Memory B cell (primary cell): ENCODE measurements around the gene BACH2.
"Not testable (repeated sequence)": the region's sequence is repeated elsewhere in the genome, so short reads cannot be mapped to it uniquely, and the experiment has no call there.

ENCODE experiments used
- ATAC-seq: fragments of 150-1000 bp; cut with Tn5 transposase; 2 replicates; pipeline ENCODE4 v1.10.0; 2021; ENCODE audit warnings: low read depth, mild to moderate bottlenecking, moderate library complexity
- DNase-seq, 2 donors: peaks; one replicate each; pipeline ENCODE4 v3.0.0; 2022; ENCODE audit warnings: low spot score in 2 of 2
- H3K27ac Mint-ChIP-seq: one replicate; pipeline ENCODE4 v1.8.0; 2022; ENCODE audit warnings: mild to moderate bottlenecking, moderate library complexity, mixed read lengths
- H3K27me3 Mint-ChIP-seq: one replicate; pipeline ENCODE4 v1.8.0; 2022; ENCODE audit warnings: mixed read lengths
- H3K36me3 Mint-ChIP-seq: one replicate; pipeline ENCODE4 v1.8.0; 2022; ENCODE audit warnings: mild to moderate bottlenecking, mixed read lengths
- H3K4me1 Mint-ChIP-seq: one replicate; pipeline ENCODE4 v1.8.0; 2022; ENCODE audit warnings: mixed read lengths
- H3K4me3 Mint-ChIP-seq: one replicate; pipeline ENCODE4 v1.8.0; 2022; ENCODE audit warnings: mild to moderate bottlenecking, moderate library complexity, mixed read lengths
- H3K9me3 Mint-ChIP-seq: one replicate; pipeline ENCODE4 v1.8.0; 2022; ENCODE audit warnings: mixed read lengths

Gene BACH2

GRCh38 chr6:90062051-90062450, 234.6 kb downstream of the BACH2 start:
- Mint-ChIP-seq H3K9me3 (no peaks in the 10 kb centered on the region), H3K4me3 (no peak overlapping the region), H3K36me3 (peaks cover 37% of the 10 kb centered on the region), H3K4me1 (peaks cover 26% of the 10 kb centered on the region), H3K27ac (no peak overlapping the region), H3K27me3 (no peaks in the 10 kb centered on the region)
- no peak for DNase-seq
- no peak for ATAC-seq

- ATAC-seq, H3K9me3 Mint-ChIP-seq, H3K4me3 Mint-ChIP-seq, H3K27ac Mint-ChIP-seq, DNase-seq, H3K27me3 Mint-ChIP-seq: not testable (repeated sequence)
- Mint-ChIP-seq H3K4me1 (peaks cover 18% of the 10 kb centered on the region), H3K36me3 (peaks cover 32% of the 10 kb centered on the region)
Observed at GRCh38 chr6:90059178-90059577, 237.5 kb downstream of the BACH2 start.

- not testable (repeated sequence) for ATAC-seq, H3K27me3 Mint-ChIP-seq, H3K9me3 Mint-ChIP-seq, H3K27ac Mint-ChIP-seq, DNase-seq, H3K4me3 Mint-ChIP-seq
- peaks cover 15% of the 10 kb centered on the region for H3K4me1 Mint-ChIP-seq
- H3K36me3 Mint-ChIP-seq: peaks cover 35% of the 10 kb centered on the region
Observed at GRCh38 chr6:90055924-90056323, 240.7 kb downstream of the BACH2 start.

GRCh38 chr6:90054193-90054592, 242.4 kb downstream of the BACH2 start:
- not testable (repeated sequence) for ATAC-seq, DNase-seq, H3K27me3 Mint-ChIP-seq, H3K27ac Mint-ChIP-seq, H3K9me3 Mint-ChIP-seq, H3K4me3 Mint-ChIP-seq
- Mint-ChIP-seq H3K36me3 (peaks cover 30% of the 10 kb centered on the region), H3K4me1 (peaks cover 16% of the 10 kb centered on the region)

- no peak overlapping the region for H3K27ac Mint-ChIP-seq
- peaks cover 28% of the 10 kb centered on the region for H3K36me3 Mint-ChIP-seq
- no peak overlapping the region for H3K4me3 Mint-ChIP-seq
- H3K4me1 Mint-ChIP-seq: peaks cover 22% of the 10 kb centered on the region
- DNase-seq (no peak), ATAC-seq (no peak)
- peaks cover 5% of the 10 kb centered on the region for H3K9me3 Mint-ChIP-seq
- no peaks in the 10 kb centered on the region for H3K27me3 Mint-ChIP-seq
Observed at GRCh38 chr6:90053614-90054013, 243.0 kb downstream of the BACH2 start.

GRCh38 chr6:90049295-90049694, 247.3 kb downstream of the BACH2 start:
- ATAC-seq (peak; percentile 6), DNase-seq (no peak)
- no peaks in the 10 kb centered on the region for H3K27me3 Mint-ChIP-seq
- peaks cover 16% of the 10 kb centered on the region for H3K36me3 Mint-ChIP-seq
- peaks cover 13% of the 10 kb centered on the region for H3K4me1 Mint-ChIP-seq
- H3K4me3 Mint-ChIP-seq: no peak overlapping the region
- H3K9me3 Mint-ChIP-seq: no peaks in the 10 kb centered on the region
- H3K27ac Mint-ChIP-seq: peak overlapping the region; percentile 87

GRCh38 chr6:90048206-90048967, 248.3 kb downstream of the BACH2 start:
- Mint-ChIP-seq H3K9me3 (no peaks in the 10 kb centered on the region), H3K27me3 (no peaks in the 10 kb centered on the region), H3K4me3 (no peak overlapping the region), H3K36me3 (peaks cover 11% of the 10 kb centered on the region), H3K4me1 (peaks cover 13% of the 10 kb centered on the region), H3K27ac (peak overlapping the region; percentile 87)
- ATAC-seq: no peak
- no peak for DNase-seq

GRCh38 chr6:90045535-90045934, 251.1 kb downstream of the BACH2 start:
- Mint-ChIP-seq H3K36me3 (peaks cover 9% of the 10 kb centered on the region), H3K4me1 (peaks cover 10% of the 10 kb centered on the region), H3K4me3 (no peak overlapping the region), H3K27me3 (no peaks in the 10 kb centered on the region), H3K9me3 (no peaks in the 10 kb centered on the region), H3K27ac (no peak overlapping the region)
- ATAC-seq: no peak
- no peak for DNase-seq

GRCh38 chr6:90044833-90045381, 251.7 kb downstream of the BACH2 start:
- no peak for ATAC-seq
- H3K9me3 Mint-ChIP-seq: no peaks in the 10 kb centered on the region
- H3K4me3 Mint-ChIP-seq: no peak overlapping the region
- H3K27ac Mint-ChIP-seq: no peak overlapping the region
- H3K27me3 Mint-ChIP-seq: no peaks in the 10 kb centered on the region
- peaks cover 9% of the 10 kb centered on the region for H3K36me3 Mint-ChIP-seq
- no peak for DNase-seq
- peaks cover 10% of the 10 kb centered on the region for H3K4me1 Mint-ChIP-seq

GRCh38 chr6:90044182-90044832, 252.3 kb downstream of the BACH2 start:
- DNase-seq (no peak), ATAC-seq (no peak)
- peaks cover 9% of the 10 kb centered on the region for H3K36me3 Mint-ChIP-seq
- H3K27ac Mint-ChIP-seq: no peak overlapping the region
- no peak overlapping the region for H3K4me3 Mint-ChIP-seq
- H3K27me3 Mint-ChIP-seq: no peaks in the 10 kb centered on the region
- H3K4me1 Mint-ChIP-seq: peaks cover 10% of the 10 kb centered on the region
- H3K9me3 Mint-ChIP-seq: no peaks in the 10 kb centered on the region

GRCh38 chr6:90040931-90041330, 255.7 kb downstream of the BACH2 start:
- H3K4me1 Mint-ChIP-seq: peaks cover 13% of the 10 kb centered on the region
- ATAC-seq: no peak
- H3K36me3 Mint-ChIP-seq: peaks cover 16% of the 10 kb centered on the region
- no peak overlapping the region for H3K4me3 Mint-ChIP-seq
- DNase-seq: no peak
- H3K27ac Mint-ChIP-seq: no peak overlapping the region
- H3K9me3 Mint-ChIP-seq: no peaks in the 10 kb centered on the region
- H3K27me3 Mint-ChIP-seq: no peaks in the 10 kb centered on the region

- Mint-ChIP-seq H3K4me3 (no peak overlapping the region), H3K27ac (no peak overlapping the region), H3K27me3 (no peaks in the 10 kb centered on the region), H3K4me1 (peaks cover 19% of the 10 kb centered on the region), H3K36me3 (peaks cover 11% of the 10 kb centered on the region), H3K9me3 (no peaks in the 10 kb centered on the region)
- no peak for DNase-seq
- ATAC-seq: no peak
Observed at GRCh38 chr6:90039911-90040310, 256.7 kb downstream of the BACH2 start.

GRCh38 chr6:90038961-90039653, 257.5 kb downstream of the BACH2 start:
- no peak overlapping the region for H3K4me3 Mint-ChIP-seq
- no peak for ATAC-seq
- no peaks in the 10 kb centered on the region for H3K27me3 Mint-ChIP-seq
- peaks cover 22% of the 10 kb centered on the region for H3K4me1 Mint-ChIP-seq
- no peak for DNase-seq
- peaks cover 11% of the 10 kb centered on the region for H3K36me3 Mint-ChIP-seq
- H3K27ac Mint-ChIP-seq: no peak overlapping the region
- no peaks in the 10 kb centered on the region for H3K9me3 Mint-ChIP-seq

- peaks cover 2% of the 10 kb centered on the region for H3K9me3 Mint-ChIP-seq
- DNase-seq (no peak), ATAC-seq (no peak)
- no peaks in the 10 kb centered on the region for H3K27me3 Mint-ChIP-seq
- H3K36me3 Mint-ChIP-seq: peaks cover 16% of the 10 kb centered on the region
- peak overlapping the region; percentile 79 for H3K27ac Mint-ChIP-seq
- no peak overlapping the region for H3K4me3 Mint-ChIP-seq
- H3K4me1 Mint-ChIP-seq: peaks cover 22% of the 10 kb centered on the region
Observed at GRCh38 chr6:90036963-90037362, 259.7 kb downstream of the BACH2 start.
